Lower lobe of right lung (tissue), 2 donors: ENCODE data around the gene ASB8. TPM values are rescaled to one million over a fixed set of nuclear protein-coding genes. Genes with fewer than 3 reads are reported as not detected.
A peak's percentile ranks its signal among the peaks of the same experiment; 100 is the strongest.

Experiments
- ATAC-seq, 2 donors: fragments of 200-7000 bp; cut with Tn5 transposase; one replicate each; pipeline ENCODE4 v1.9.1; 2020 to 2022; ENCODE audit warnings: mild to moderate bottlenecking in 2 of 2, moderate library complexity in 2 of 2
- DNase-seq: peaks from one replicate; pipeline ENCODE4 v3.0.0-alpha.2; 2020
- H3K27ac ChIP-seq: fragments of 200-600 bp; one replicate; pipeline ENCODE4 v1.8.0; 2022
- H3K27me3 ChIP-seq: fragments of 200-600 bp; one replicate; pipeline ENCODE4 v1.8.0; 2022; ENCODE audit warnings: low read depth
- H3K36me3 ChIP-seq: fragments of 200-600 bp; one replicate; pipeline ENCODE4 v1.8.0; 2022; ENCODE audit warnings: mild to moderate bottlenecking
- H3K4me1 ChIP-seq: fragments of 200-600 bp; one replicate; pipeline ENCODE4 v1.8.0; 2022
- H3K4me3 ChIP-seq: fragments of 200-600 bp; one replicate; pipeline ENCODE4 v1.8.0; 2022; ENCODE audit warnings: mild to moderate bottlenecking
- H3K9me3 ChIP-seq: fragments of 200-600 bp; one replicate; pipeline ENCODE4 v1.8.0; 2022
- intact Hi-C: fragments of 100-400 bp; cut with DNase I; formaldehyde crosslinking; loops from one replicate; pipeline ENCODE4 v1.11.0; 2022
- long read RNA-seq: library from polyadenylated mRNA; unstranded; transcript quantifications from one replicate; pipeline ENCODE4 v2.0.0, GENCODE V29; 2021
- total RNA-seq: library from RNA; stranded (reverse); fragmentation: NEBNext Ultra II Directional; extraction: Animal tissue kit (Norgen Biotek cat#: 25700); gene quantifications from one replicate; pipeline ENCODE4 v1.2.1, GENCODE V29; 2021
- TF ChIP-seq, protein P1 (sequence below): fragments of 200-600 bp; IDR thresholded peaks from one replicate; pipeline ENCODE4 v1.8.0; 2022; ENCODE audit warnings: antibody characterized with exemption, mild to moderate bottlenecking
- donor health status: DM: no; HTN: yes; CAD: no; lungs with severe emphysema.

The ASB8 gene
- 40.9 TPM for total RNA-seq
- long read RNA-seq, transcript ASB8-201 (4 exons, 2,615 nt): major isoform, 24 of 38 reads
- long read RNA-seq, partial matches to known transcripts: 0 of 38 reads
- long read RNA-seq, other reads (novel, unspliced or antisense): 6 of 38 reads

GRCh38 chr12:48157018-48157888 lies at the start of gene ASB8:
Gene ASB8, minus strand, starts transcription at chr12:48157515. Its CDS starts 4,019 bp downstream, at chr12:48153496.
- Histone ChIP-seq H3K9me3 (no peaks in the 10 kb centered on the region), H3K27me3 (no peaks in the 10 kb centered on the region), H3K4me3 (peak within 1 kb of the TSS; percentile 97), H3K36me3 (peaks cover 20% of the 10 kb centered on the region), H3K27ac (peak within 1 kb of the TSS; percentile 83), H3K4me1 (peaks cover 19% of the 10 kb centered on the region)
- ATAC-seq (peak; percentile 99 to 100), DNase-seq (peak; percentile 99)
- intact Hi-C loops: no loop called here
- TF ChIP-seq, protein P1, sequence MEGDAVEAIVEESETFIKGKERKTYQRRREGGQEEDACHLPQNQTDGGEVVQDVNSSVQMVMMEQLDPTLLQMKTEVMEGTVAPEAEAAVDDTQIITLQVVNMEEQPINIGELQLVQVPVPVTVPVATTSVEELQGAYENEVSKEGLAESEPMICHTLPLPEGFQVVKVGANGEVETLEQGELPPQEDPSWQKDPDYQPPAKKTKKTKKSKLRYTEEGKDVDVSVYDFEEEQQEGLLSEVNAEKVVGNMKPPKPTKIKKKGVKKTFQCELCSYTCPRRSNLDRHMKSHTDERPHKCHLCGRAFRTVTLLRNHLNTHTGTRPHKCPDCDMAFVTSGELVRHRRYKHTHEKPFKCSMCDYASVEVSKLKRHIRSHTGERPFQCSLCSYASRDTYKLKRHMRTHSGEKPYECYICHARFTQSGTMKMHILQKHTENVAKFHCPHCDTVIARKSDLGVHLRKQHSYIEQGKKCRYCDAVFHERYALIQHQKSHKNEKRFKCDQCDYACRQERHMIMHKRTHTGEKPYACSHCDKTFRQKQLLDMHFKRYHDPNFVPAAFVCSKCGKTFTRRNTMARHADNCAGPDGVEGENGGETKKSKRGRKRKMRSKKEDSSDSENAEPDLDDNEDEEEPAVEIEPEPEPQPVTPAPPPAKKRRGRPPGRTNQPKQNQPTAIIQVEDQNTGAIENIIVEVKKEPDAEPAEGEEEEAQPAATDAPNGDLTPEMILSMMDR: peak; percentile 58

DNA sequence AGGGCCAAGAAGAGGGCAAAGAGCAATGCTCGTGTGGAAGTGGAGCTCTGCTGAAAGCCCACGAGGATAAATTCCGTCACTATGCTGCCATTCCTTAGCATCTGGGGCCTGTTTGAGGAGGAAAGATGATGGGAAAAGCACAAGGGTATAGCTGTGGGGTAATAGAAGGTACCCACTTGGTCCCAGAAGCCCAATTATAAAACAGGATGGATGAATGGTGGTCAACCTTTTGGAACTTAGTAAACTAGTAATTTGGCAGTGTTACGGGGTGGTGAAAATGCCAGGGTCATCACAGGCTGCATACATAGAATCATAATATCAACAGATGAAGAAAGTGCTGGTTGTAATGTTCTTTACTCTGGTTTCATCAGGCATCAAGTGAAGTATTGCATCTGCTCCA lies 45.9 kb upstream of the ASB8 start, which contains the start of gene OR10AD1:
Gene OR10AD1 (minus strand): TSS at position 101 of the 400 bp plus-strand sequence. CDS start 0 bp downstream, at position 101.
- Histone ChIP-seq H3K4me1 (peaks cover 19% of the 10 kb centered on the region), H3K4me3 (no peak within 1 kb of the TSS), H3K36me3 (no peaks in the 10 kb centered on the region), H3K27ac (no peak within 1 kb of the TSS), H3K9me3 (peaks cover 19% of the 10 kb centered on the region), H3K27me3 (no peaks in the 10 kb centered on the region)
- no peak for DNase-seq
- intact Hi-C loops: no loop called here
- ATAC-seq: no peak
- TF ChIP-seq, protein P1: no peak

DNA sequence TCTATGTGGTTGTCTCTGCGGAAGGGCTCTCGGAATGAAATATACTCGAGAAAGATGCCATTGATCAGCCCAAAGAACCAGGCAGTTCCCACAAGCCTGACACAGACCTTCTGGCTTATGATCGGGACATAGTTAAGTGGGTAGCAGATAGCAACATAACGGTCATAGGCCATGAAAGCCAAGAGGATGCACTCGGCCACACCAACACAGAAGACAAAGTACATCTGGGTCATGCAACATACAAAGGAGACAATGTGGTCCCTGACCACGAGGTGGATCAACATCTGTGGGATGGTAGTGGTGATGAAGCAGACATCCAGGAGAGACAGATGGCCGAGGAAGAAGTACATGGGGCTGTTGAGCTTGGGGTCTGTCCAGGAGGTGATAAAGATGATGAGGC lies 45.5 kb upstream of the ASB8 start:
- intact Hi-C loops: no loop called here
- H3K4me3 ChIP-seq: no peak overlapping the region

GRCh38 chr12:48201516-48201915 lies 44.2 kb upstream of the ASB8 start:
- ATAC-seq: no peak
- Histone ChIP-seq H3K4me3 (no peak overlapping the region), H3K27ac (no peak overlapping the region), H3K9me3 (peaks cover 5% of the 10 kb centered on the region), H3K36me3 (no peaks in the 10 kb centered on the region), H3K27me3 (no peaks in the 10 kb centered on the region), H3K4me1 (peaks cover 25% of the 10 kb centered on the region)
- no peak for DNase-seq
- intact Hi-C loops: no loop called here
- TF ChIP-seq, protein P1: no peak

More for the DNA sequence above, 45.5 kb upstream of the ASB8 start:
- Histone ChIP-seq H3K4me1 (peaks cover 19% of the 10 kb centered on the region), H3K27ac (no peak overlapping the region), H3K27me3 (no peaks in the 10 kb centered on the region), H3K9me3 (peaks cover 14% of the 10 kb centered on the region), H3K36me3 (no peaks in the 10 kb centered on the region)
- ATAC-seq: no peak
- DNase-seq: no peak
- TF ChIP-seq, protein P1: no peak

GRCh38 chr12:48201091-48201490 lies 43.8 kb upstream of the ASB8 start:
- ATAC-seq: no peak
- H3K27ac ChIP-seq: peak overlapping the region; percentile 100
- H3K4me1 ChIP-seq: peaks cover 25% of the 10 kb centered on the region
- intact Hi-C loops: no loop called here
- no peak for DNase-seq
- no peak overlapping the region for H3K4me3 ChIP-seq
- no peaks in the 10 kb centered on the region for H3K27me3 ChIP-seq
- H3K36me3 ChIP-seq: no peaks in the 10 kb centered on the region
- peaks cover under 1% of the 10 kb centered on the region for H3K9me3 ChIP-seq
- TF ChIP-seq, protein P1: no peak
